GM18505 (cell line): ENCODE data around the gene AHCYL1.

Source experiments
- ATAC-seq: cut with Tn5 transposase; IDR thresholded peaks from one replicate; pipeline ENCODE4 v1.9.1; 2021; ENCODE audit not compliant: unreplicated experiment
- POLR2A ChIP-seq: IDR thresholded peaks from 4 replicates; pipeline ENCODE4 v1.6.1; 2011; ENCODE audit warnings: borderline replicate concordance; ENCODE audit not compliant: insufficient read depth, insufficient read length; ENCODE audit errors: extremely low read depth

The AHCYL1 gene

DNA sequence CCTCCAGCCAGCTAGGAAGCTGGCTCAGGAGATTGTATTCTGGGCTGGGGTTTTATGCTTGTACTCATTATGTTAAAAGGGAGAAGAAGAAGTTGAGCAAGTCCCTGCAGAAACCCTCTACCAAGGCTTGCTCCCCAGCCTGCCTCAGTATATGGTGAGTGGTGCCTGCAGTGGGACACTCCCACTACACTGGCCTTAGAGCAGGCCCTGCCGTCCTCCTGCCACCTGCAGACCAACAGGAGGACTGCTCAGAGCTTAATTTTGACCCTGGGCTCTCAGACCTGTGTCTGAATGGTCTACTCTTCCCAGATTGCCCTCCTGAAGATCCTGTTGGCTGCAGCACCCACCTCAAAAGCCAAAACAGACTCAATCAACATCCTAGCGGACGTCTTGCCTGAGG is 62.9 kb downstream of the AHCYL1 start:
- ATAC-seq, result no peak
- no peak for TF ChIP-seq POLR2A

- ATAC-seq, result no peak
Measured at GRCh38 chr1:110048240-110048639, 63.7 kb downstream of the AHCYL1 start.

GRCh38 chr1:110048923-110049601 is 64.5 kb downstream of the AHCYL1 start:
- TF ChIP-seq POLR2A, result no peak
- no peak for ATAC-seq

More at GRCh38 chr1:110048240-110048639, 63.7 kb downstream of the AHCYL1 start:
- no peak for TF ChIP-seq POLR2A

- no peak for TF ChIP-seq POLR2A
- no peak for ATAC-seq
Measured at GRCh38 chr1:110049801-110050601, 65.4 kb downstream of the AHCYL1 start.

DNA sequence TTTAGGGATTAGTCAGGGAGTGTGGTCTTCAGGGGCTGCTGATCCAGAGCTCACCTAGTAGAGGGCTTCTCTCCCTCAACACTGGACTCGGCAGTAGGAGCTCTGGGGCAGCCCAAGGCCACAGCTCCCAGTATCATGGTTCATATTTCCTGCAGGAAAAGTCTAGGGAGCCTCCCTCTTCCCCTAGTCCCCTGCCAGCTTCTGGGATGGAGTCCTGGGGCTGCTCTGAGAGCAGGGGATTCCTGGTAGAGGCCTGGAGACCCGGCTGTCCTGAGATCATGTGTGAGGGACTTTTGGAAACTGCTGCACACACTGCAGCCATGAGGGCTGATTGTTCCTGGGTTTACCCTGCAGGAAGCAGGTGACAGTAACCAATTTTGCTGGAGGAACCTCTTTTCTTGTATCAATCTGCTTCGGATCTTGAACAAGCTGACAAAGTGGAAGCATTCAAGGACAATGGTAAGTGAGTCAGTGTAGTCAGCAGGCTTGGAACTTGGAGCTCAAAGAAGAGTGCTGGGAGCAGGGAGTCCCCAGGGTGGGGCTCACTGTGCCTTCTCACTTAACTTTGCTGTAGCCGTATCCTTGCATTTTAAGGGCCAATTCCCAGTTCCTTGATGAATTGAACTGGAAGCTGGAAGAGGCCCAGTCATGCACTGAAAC is 66.2 kb downstream of the AHCYL1 start:
- no peak for TF ChIP-seq POLR2A
- no peak for ATAC-seq

GRCh38 chr1:110051262-110051648 is 66.7 kb downstream of the AHCYL1 start:
- no peak for TF ChIP-seq POLR2A
- no peak for ATAC-seq

- ATAC-seq, result no peak
- TF ChIP-seq POLR2A, result no peak
Measured at GRCh38 chr1:110053552-110054428, 69.2 kb downstream of the AHCYL1 start.

GRCh38 chr1:110055493-110056284 is 71.1 kb downstream of the AHCYL1 start:
- no peak for ATAC-seq
- TF ChIP-seq POLR2A, result no peak

DNA sequence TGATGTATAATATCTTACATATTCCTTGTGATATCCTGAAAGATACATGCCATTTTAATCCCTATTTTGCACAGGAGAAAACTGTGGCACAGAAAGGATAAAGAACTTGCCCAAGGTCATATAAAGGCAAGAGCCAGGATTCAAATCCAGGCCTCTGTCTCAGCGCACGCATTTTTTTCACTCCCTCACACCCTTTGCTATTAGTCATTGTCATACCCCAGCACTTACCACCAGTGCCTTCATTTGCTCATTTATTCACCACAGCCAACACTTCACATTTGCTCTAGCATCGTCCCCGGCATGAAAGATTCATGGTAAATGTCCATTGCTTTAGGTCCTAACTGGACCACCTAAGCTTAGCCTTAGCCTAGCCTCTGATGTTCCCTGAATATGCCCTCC is 71.7 kb downstream of the AHCYL1 start:
- no peak for ATAC-seq

DNA sequence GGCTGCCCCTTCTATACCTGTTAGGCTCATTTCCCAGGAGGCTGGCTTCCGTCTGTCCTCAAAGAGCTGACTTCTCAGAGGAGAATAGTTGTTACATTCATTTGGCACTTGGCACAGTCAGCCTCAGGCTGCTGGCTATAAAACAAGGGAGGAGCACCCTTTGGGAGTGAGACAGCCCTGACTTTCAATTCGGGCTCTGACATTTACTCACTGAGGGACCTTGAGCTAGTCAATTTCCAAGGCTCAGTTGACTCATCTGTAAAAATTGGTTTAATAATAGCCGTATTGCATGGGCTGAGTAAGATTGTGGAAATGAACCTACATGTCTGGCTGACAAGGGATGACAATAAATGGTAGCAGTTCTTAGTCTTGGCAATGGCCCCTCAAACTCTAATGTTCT is 72.2 kb downstream of the AHCYL1 start:
- TF ChIP-seq POLR2A, result no peak
- ATAC-seq, result no peak

More for the DNA sequence above, 71.7 kb downstream of the AHCYL1 start:
- no peak for TF ChIP-seq POLR2A

- ATAC-seq, result no peak
- TF ChIP-seq POLR2A, result no peak
Measured at GRCh38 chr1:110057963-110058518, 73.5 kb downstream of the AHCYL1 start.

DNA sequence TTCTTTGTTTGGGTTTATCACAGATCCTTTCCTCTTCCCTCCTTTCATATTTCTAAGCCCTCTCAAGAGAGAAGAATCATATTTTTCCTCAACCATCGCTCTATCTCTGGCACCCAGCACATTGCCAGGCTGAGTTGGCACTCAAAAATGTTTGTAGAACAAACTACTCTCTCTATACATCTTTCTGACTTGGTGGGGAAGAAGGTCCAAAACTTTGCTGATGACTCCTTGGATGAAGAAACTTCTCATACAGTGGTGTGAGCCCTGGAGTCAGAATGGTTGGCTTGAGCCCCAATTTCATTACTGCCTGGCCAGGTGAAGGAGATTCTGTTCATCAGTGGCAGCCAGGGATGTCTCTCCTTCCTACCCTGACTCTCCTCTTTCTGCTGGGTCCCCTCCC is 74.0 kb downstream of the AHCYL1 start:
- no peak for ATAC-seq
- no peak for TF ChIP-seq POLR2A
